Stomach (tissue), 19 donors: ENCODE data around the gene HMGXB3. TPM values are rescaled to one million over a fixed set of nuclear protein-coding genes. Genes with fewer than 3 reads are reported as not detected.
A peak's percentile ranks its signal among the peaks of the same experiment; 100 is the strongest.

ENCODE experiments used
- DNase-seq, 2 donors: peaks; one replicate each; pipeline versions ENCODE4 v3.0.0 to v3.0.0-alpha.2; 2013 to 2019
- H3K27ac ChIP-seq, 5 donors: fragments of 200-600 bp in 4 of 5; sonication (generic) in 4 of 5; one replicate each; pipeline ENCODE4 v1.5.1; 2013 to 2019; ENCODE audit warnings: mild to moderate bottlenecking in 1 of 5, moderate library complexity in 1 of 5
- H3K27me3 ChIP-seq, 3 donors: fragments of 200-600 bp; sonication (generic); one replicate each; pipeline ENCODE4 v1.5.1; 2017 to 2019; ENCODE audit warnings: mixed run types in 1 of 3
- H3K36me3 ChIP-seq, 4 donors: fragments of 200-600 bp; sonication (generic); 1 replicate in 3 of 4; 2 replicates in 1 of 4; pipeline ENCODE4 v1.5.1; 2016 to 2019
- H3K4me1 ChIP-seq, 4 donors: fragments of 200-600 bp; sonication (generic); one replicate each; pipeline ENCODE4 v1.5.1; 2016 to 2019
- H3K4me3 ChIP-seq, 4 donors: fragments of 200-600 bp; sonication (generic) in 3 of 4; one replicate each; pipeline ENCODE4 v1.5.1; 2016 to 2019; ENCODE audit warnings: mild to moderate bottlenecking in 1 of 4
- H3K9me3 ChIP-seq, 4 donors: fragments of 200-600 bp; sonication (generic); one replicate each; pipeline ENCODE4 v1.5.1; 2016 to 2019
- EP300 ChIP-seq: sonication (generic); formaldehyde crosslinking; IDR thresholded peaks from one replicate; pipeline ENCODE4 v1.6.1; 2017; ENCODE audit warnings: antibody characterized with exemption
- POLR2A ChIP-seq, 4 donors: fragments of 450-650 bp; IDR thresholded peaks; one replicate each; pipeline ENCODE4 v1.6.1; 2016; ENCODE audit warnings: antibody characterized with exemption in 4 of 4, control low read depth in 2 of 4, mild to moderate bottlenecking in 1 of 4, moderate library complexity in 1 of 4
- POLR2AphosphoS5 ChIP-seq, 3 donors: sonication (generic); formaldehyde crosslinking; IDR thresholded peaks; one replicate each; pipeline ENCODE4 v1.6.1; 2016; ENCODE audit warnings: antibody characterized with exemption in 3 of 3
- WGBS, 5 donors: extraction: QIAGEN DNeasy Blood & Tissue Kit in 3 of 5; methylation state at CpG; one replicate each; pipeline versions ENCODE4 v1.1.5 to v1.1.7; 2013 to 2018; 5-methylcytosine and 5-hydroxymethylcytosine counted together
- intact Hi-C: fragments of 100-400 bp; cut with DNase I; formaldehyde crosslinking; loops from one replicate; pipeline ENCODE4 v1.15.1; 2023; ENCODE audit warnings: low total_unique reads
- long read RNA-seq, 10 donors: transcript quantifications; one replicate each; lab custom pipeline, GENCODE V29; 2026
- polyA plus RNA-seq, 3 donors: library from polyadenylated mRNA; stranded (reverse); fragments of 200-250 nt; gene quantifications; one replicate each; pipeline ENCODE4 v1.2.3, GENCODE V29; 2013
- total RNA-seq, 5 donors: library from RNA; depleted of rRNA; stranded (reverse); fragments of >200 nt; gene quantifications; one replicate each; pipeline versions ENCODE4 v1.1.0 to v1.2.3, GENCODE V29; 2014 to 2016
- TF ChIP-seq, protein P1 (sequence below), 7 experiments: fragments of 450-650 bp in 4 of 7; fragments of 200-600 bp in 3 of 7; sonication (generic) in 3 of 7; IDR thresholded peaks; one replicate each; pipeline ENCODE4 v1.5.1; 2016 to 2019; ENCODE audit warnings: antibody characterized with exemption in 7 of 7, control low read depth in 2 of 7, mild to moderate bottlenecking in 1 of 7
- donor health status: healthy with polysubstance abuse.
- donor health status: Bipolar disorder and iron deficiency.
- donor health status: healthy.

The HMGXB3 gene, protein sequence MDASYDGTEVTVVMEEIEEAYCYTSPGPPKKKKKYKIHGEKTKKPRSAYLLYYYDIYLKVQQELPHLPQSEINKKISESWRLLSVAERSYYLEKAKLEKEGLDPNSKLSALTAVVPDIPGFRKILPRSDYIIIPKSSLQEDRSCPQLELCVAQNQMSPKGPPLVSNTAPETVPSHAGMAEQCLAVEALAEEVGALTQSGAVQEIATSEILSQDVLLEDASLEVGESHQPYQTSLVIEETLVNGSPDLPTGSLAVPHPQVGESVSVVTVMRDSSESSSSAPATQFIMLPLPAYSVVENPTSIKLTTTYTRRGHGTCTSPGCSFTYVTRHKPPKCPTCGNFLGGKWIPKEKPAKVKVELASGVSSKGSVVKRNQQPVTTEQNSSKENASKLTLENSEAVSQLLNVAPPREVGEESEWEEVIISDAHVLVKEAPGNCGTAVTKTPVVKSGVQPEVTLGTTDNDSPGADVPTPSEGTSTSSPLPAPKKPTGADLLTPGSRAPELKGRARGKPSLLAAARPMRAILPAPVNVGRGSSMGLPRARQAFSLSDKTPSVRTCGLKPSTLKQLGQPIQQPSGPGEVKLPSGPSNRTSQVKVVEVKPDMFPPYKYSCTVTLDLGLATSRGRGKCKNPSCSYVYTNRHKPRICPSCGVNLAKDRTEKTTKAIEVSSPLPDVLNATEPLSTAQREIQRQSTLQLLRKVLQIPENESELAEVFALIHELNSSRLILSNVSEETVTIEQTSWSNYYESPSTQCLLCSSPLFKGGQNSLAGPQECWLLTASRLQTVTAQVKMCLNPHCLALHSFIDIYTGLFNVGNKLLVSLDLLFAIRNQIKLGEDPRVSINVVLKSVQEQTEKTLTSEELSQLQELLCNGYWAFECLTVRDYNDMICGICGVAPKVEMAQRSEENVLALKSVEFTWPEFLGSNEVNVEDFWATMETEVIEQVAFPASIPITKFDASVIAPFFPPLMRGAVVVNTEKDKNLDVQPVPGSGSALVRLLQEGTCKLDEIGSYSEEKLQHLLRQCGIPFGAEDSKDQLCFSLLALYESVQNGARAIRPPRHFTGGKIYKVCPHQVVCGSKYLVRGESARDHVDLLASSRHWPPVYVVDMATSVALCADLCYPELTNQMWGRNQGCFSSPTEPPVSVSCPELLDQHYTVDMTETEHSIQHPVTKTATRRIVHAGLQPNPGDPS (N-terminal part only)
- total RNA-seq (10 to 100 TPM; 17.5 to 90.6 (median 52.0) TPM), polyA plus RNA-seq (10 to 100 TPM in 1 of 3 donors, 1 to 10 TPM in 2; 7.9 to 15.3 (median 10.0) TPM)
- long read RNA-seq, donor 1, partial matches to known transcripts: 5 of 5 reads
- long read RNA-seq, donor 1, other reads (novel, unspliced or antisense): 0 of 5 reads
- long read RNA-seq, donor 2, full-length matches to known transcripts: 1 of 1 reads
- long read RNA-seq, donor 2, partial matches to known transcripts: 0 of 1 reads
- long read RNA-seq, donor 2, other reads (novel, unspliced or antisense): 0 of 1 reads
- long read RNA-seq, donor 3: 0 reads
- long read RNA-seq, donor 4: 0 reads
- long read RNA-seq, donor 5: 0 reads
- long read RNA-seq, donor 6, full-length matches to known transcripts: 4 of 61 reads
- long read RNA-seq, donor 6, partial matches to known transcripts: 57 of 61 reads
- long read RNA-seq, donor 6, other reads (novel, unspliced or antisense): 0 of 61 reads
- long read RNA-seq, donor 7, partial matches to known transcripts: 5 of 5 reads
- long read RNA-seq, donor 7, other reads (novel, unspliced or antisense): 0 of 5 reads
- long read RNA-seq, donor 8: 0 reads
- long read RNA-seq, donor 9, partial matches to known transcripts: 7 of 7 reads
- long read RNA-seq, donor 9, other reads (novel, unspliced or antisense): 0 of 7 reads
- long read RNA-seq, donor 10: 0 reads

DNA sequence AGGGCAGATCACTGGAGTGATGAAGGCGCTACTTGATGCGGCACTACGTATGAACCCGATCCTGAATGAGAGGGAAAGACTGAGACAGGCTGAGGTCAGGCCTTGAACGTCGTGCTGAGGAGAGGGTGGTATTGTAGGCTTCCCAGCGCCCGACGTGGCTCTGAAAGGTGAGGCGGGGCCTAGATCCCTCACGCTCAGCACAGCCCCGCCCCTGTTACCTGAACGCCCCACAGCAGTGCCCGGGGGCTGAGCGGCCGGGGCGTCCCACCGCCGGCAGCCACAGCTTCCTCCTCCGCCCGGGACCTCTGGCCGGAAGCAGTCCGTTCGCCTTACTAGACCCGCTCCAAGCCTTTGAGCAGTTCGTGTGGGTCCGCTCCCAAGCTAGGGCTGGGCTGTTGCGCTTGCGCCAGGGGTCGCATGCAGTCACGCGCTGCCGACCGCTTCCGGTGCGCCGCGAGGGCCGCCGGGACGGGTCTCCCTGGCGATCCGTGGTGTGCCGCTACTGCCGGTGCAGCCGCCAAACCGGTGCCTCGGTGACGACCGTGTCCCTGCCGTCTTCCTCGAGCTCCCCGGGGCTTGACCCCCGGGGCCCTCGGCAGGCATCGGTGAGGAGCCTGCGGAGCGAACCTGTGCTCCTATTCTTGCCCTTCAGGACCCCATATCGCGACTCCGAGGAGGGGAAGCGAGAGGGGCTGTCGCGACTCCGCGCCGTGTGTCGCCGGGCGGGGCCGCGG is at the start of gene HMGXB3, which contains the start of gene TIGD6:
TSS of gene HMGXB3 (plus strand) at position 484 of the 734 bp plus-strand sequence. CDS start 4,114 bp downstream, outside the sequence.
TSS of gene TIGD6 (minus strand) at position 399 of the 734 bp plus-strand sequence. CDS start 4,306 bp downstream, outside the sequence.
- H3K4me3 ChIP-seq: peak within 1 kb of the TSS; percentile 59 to 99 (median 94)
- H3K36me3 ChIP-seq: peaks cover 0 to 29% (median 23%) of the 10 kb centered on the region in 4 donors
- TF ChIP-seq POLR2AphosphoS5 (IDR thresholded peaks at IDR 0.05): peak; percentile 88 to 98 (median 94)
- peak in 1 of 4 donors; percentile 20 for TF ChIP-seq POLR2A (IDR thresholded peaks at IDR 0.05)
- TF ChIP-seq, protein P1, sequence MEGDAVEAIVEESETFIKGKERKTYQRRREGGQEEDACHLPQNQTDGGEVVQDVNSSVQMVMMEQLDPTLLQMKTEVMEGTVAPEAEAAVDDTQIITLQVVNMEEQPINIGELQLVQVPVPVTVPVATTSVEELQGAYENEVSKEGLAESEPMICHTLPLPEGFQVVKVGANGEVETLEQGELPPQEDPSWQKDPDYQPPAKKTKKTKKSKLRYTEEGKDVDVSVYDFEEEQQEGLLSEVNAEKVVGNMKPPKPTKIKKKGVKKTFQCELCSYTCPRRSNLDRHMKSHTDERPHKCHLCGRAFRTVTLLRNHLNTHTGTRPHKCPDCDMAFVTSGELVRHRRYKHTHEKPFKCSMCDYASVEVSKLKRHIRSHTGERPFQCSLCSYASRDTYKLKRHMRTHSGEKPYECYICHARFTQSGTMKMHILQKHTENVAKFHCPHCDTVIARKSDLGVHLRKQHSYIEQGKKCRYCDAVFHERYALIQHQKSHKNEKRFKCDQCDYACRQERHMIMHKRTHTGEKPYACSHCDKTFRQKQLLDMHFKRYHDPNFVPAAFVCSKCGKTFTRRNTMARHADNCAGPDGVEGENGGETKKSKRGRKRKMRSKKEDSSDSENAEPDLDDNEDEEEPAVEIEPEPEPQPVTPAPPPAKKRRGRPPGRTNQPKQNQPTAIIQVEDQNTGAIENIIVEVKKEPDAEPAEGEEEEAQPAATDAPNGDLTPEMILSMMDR (IDR thresholded peaks at IDR 0.05): no peak
- TF ChIP-seq EP300: no peak
- DNase-seq: peak; percentile 93 to 98
- 0 to 1% (median 0%) methylated on average over 23 to 71 of the region's 72 CpGs for WGBS, 5 donors
- no peaks in the 10 kb centered on the region for H3K9me3 ChIP-seq
- intact Hi-C loops: no loop called here
- peak within 1 kb of the TSS; percentile 76 to 96 (median 93) for H3K27ac ChIP-seq
- H3K27me3 ChIP-seq: no peaks in the 10 kb centered on the region
- H3K4me1 ChIP-seq: peaks cover 25 to 48% (median 37%) of the 10 kb centered on the region in 4 donors

DNA sequence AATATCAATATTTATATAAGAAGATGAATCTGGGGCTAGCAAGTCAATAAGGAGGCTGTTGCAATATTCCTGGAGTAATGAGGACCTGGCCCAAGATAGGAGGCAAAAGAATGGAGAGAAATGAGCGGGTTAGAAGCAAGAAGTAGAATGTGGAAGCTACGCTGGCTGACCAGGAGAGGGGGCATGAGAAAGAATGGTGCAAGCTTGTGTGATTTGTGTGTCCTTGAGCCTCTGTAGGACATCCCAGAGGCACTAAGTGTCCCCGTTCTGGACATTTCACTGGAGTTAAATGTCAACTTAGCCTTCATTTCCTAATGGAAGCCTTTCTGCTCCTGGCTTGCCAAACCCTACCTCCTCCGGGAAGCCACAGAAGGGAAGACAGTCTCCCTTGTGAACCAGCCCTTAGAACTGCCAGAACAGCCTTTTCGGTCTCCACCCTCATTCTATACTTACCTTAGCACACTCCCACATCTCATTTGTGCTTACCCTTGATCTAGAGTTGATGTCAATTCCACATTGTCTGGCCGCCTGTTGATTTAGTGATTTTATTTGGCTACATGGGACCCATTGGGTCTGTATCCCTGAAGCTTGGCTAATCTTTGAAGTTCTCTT is 49.3 kb upstream of the HMGXB3 start:
- no peaks in the 10 kb centered on the region for H3K9me3 ChIP-seq
- no peaks in the 10 kb centered on the region for H3K4me1 ChIP-seq
- DNase-seq: no peak
- TF ChIP-seq POLR2A (IDR thresholded peaks at IDR 0.05) (no peak), POLR2AphosphoS5 (IDR thresholded peaks at IDR 0.05) (no peak), EP300 (no peak)
- TF ChIP-seq, protein P1 (IDR thresholded peaks at IDR 0.05): no peak
- intact Hi-C loops: no loop called here
- no peaks in the 10 kb centered on the region for H3K36me3 ChIP-seq
- H3K4me3 ChIP-seq: no peak overlapping the region
- 72 to 88% (median 77%) methylated on average over 6 of the region's 6 CpGs for WGBS, 5 donors
- no peaks in the 10 kb centered on the region for H3K27me3 ChIP-seq
- no peak overlapping the region for H3K27ac ChIP-seq

DNA sequence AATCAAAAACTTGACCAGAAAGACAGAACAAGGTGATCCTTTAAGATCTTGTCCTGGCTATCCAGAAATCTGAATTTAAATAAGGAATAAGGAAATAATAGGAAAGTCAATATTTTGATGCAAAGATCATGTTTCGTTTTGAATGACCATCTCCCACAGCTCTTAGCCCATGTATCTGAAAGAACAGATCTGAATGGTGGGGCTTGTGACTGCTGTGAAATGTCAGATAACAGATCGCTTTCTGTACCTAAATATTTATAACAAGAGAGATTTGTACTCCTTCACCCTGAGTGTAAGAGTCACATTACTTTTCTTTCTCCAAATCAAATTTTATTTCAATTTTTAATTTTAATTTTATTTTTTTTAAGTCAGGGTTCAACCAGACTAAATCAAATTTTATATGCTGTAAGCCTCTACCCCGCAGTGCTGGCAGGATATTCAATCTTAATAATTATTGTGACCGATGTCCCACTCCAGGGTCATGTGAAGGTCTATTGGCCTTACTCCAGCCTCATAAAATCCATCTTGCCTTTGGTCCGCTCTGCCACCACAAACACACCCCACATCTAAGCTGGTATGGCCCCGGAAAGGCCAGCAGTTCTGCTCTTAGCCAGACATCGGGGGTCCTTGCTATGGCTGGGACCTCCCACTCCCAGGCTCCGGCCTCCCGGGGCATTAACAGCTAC is 47.0 kb upstream of the HMGXB3 start:
- Histone ChIP-seq H3K27ac (no peak overlapping the region), H3K36me3 (no peaks in the 10 kb centered on the region), H3K4me1 (no peaks in the 10 kb centered on the region), H3K4me3 (no peak overlapping the region), H3K9me3 (no peaks in the 10 kb centered on the region), H3K27me3 (no peaks in the 10 kb centered on the region)
- 73 to 81% (median 80%) methylated on average over 9 of the region's 9 CpGs for WGBS, 5 donors
- no peak for DNase-seq
- no peak for TF ChIP-seq EP300
- no peak for TF ChIP-seq POLR2A (IDR thresholded peaks at IDR 0.05)
- TF ChIP-seq POLR2AphosphoS5 (IDR thresholded peaks at IDR 0.05): no peak
- TF ChIP-seq, protein P1 (IDR thresholded peaks at IDR 0.05): no peak
- intact Hi-C loops: no loop called here
